PC-9 (cell line): Measurements from ENCODE around the gene TRABD2B. TPM values are rescaled to one million over a fixed set of nuclear protein-coding genes. Genes with fewer than 3 reads are reported as not detected.

Experiments used
- BruUV-seq: library from RNA; stranded (reverse); fragments of 400-500 nt; replicated peaks from 2 replicates; lab custom pipeline; 2021; lab: Mats Ljungman, UMichigan
- CTCF ChIA-PET: fragments of 300-600 bp; sonication (Branson Sonifier 250); formaldehyde crosslinking; loops from one replicate; lab custom pipeline; 2022; ENCODE audit warnings: antibody characterized with exemption; lab: Charles Lee
- POLR2A ChIA-PET: fragments of 300-600 bp; sonication (Branson Sonifier 250); formaldehyde crosslinking; loops from one replicate; lab custom pipeline; 2022; ENCODE audit warnings: antibody characterized with exemption; ENCODE audit not compliant: unreplicated experiment; lab: Charles Lee
- DNase-seq, 2 experiments: peaks; one replicate each; pipeline versions ENCODE4 v3.0.0 to v3.0.0-alpha.2; 2015 to 2022; ENCODE audit warnings: mixed read lengths in 1 of 2
- H2AFZ ChIP-seq: fragments of 200-600 bp; sonication (generic); 2 replicates; pipeline ENCODE4 v1.8.1; 2017; ENCODE audit warnings: antibody characterized with exemption
- H3F3A ChIP-seq: fragments of 200-600 bp; sonication (generic); 2 replicates; pipeline ENCODE4 v1.8.1; 2017; ENCODE audit warnings: antibody characterized with exemption, mild to moderate bottlenecking, low read depth; ENCODE audit not compliant: insufficient read depth
- H3K27ac ChIP-seq: fragments of 200-600 bp; sonication (generic); 2 replicates; pipeline ENCODE4 v1.6.1; 2016; ENCODE audit warnings: mixed run types
- H3K27me3 ChIP-seq: fragments of 200-600 bp; sonication (generic); 2 replicates; pipeline ENCODE4 v1.6.1; 2016; ENCODE audit warnings: low read depth, mixed run types; ENCODE audit not compliant: insufficient read depth
- H3K36me3 ChIP-seq: fragments of 200-600 bp; sonication (generic); 2 replicates; pipeline ENCODE4 v1.6.1; 2016; ENCODE audit warnings: low read depth, mixed run types
- H3K4me1 ChIP-seq: fragments of 200-600 bp; sonication (generic); replicated peaks from 2 replicates; pipeline ENCODE4 v1.6.1; 2016; ENCODE audit warnings: mixed run types; ENCODE audit not compliant: insufficient read depth
- H3K4me2 ChIP-seq: fragments of 200-600 bp; sonication (generic); 2 replicates; pipeline ENCODE4 v1.6.1; 2017; ENCODE audit warnings: mixed run types
- H3K4me3 ChIP-seq: fragments of 200-600 bp; sonication (generic); 2 replicates; pipeline ENCODE4 v1.6.1; 2016; ENCODE audit warnings: mixed run types
- H3K79me2 ChIP-seq: fragments of 200-600 bp; sonication (generic); 2 replicates; pipeline ENCODE4 v1.6.1; 2017; ENCODE audit warnings: low read depth, mixed run types
- H3K9me2 ChIP-seq: fragments of 200-600 bp; sonication (generic); 2 replicates; pipeline ENCODE4 v1.8.1; 2017; ENCODE audit warnings: mild to moderate bottlenecking; ENCODE audit not compliant: insufficient read depth
- H3K9me3 ChIP-seq: fragments of 200-600 bp; sonication (generic); 2 replicates; pipeline ENCODE4 v1.8.1; 2016; ENCODE audit warnings: low read depth; ENCODE audit not compliant: insufficient read depth
- H4K20me1 ChIP-seq: fragments of 200-600 bp; sonication (generic); 2 replicates; pipeline ENCODE4 v1.8.1; 2017; ENCODE audit not compliant: insufficient read depth
- CTCF ChIP-seq: fragments of 200-600 bp; sonication (generic); conservative IDR thresholded peaks from 2 replicates; pipeline ENCODE4 v1.6.1; 2017; ENCODE audit warnings: mixed run types, antibody characterized with exemption, mild to moderate bottlenecking, moderate library complexity
- EZH2 ChIP-seq: fragments of 200-600 bp; sonication (generic); IDR thresholded peaks from 2 replicates; pipeline ENCODE4 v1.8.0; 2017; ENCODE audit warnings: antibody characterized with exemption, low read depth
- intact Hi-C: fragments of 100-400 bp; cut with micrococcal nuclease; formaldehyde crosslinking; loops from one replicate; pipeline ENCODE4 v1.10.0; 2022; ENCODE audit not compliant: unreplicated experiment
- total RNA-seq: library from RNA; stranded (reverse); gene quantifications from 2 replicates; pipeline ENCODE4 v1.2.3, GENCODE V29; 2021

Gene TRABD2B
- total RNA-seq, 1 experiment from 2014 or later: not detected

GRCh38 chr1:47751996-47752451, 245.2 kb downstream of the TRABD2B start:
- intact Hi-C loops: no loop called here
- no peaks in the 10 kb centered on the region for H3K9me2 ChIP-seq
- no peak overlapping the region for H2AFZ ChIP-seq
- no peak for DNase-seq
- no peaks in the 10 kb centered on the region for H3K4me1 ChIP-seq
- POLR2A ChIA-PET: no interaction called here
- H4K20me1 ChIP-seq: no peaks in the 10 kb centered on the region
- no peaks in the 10 kb centered on the region for H3K27me3 ChIP-seq
- H3K79me2 ChIP-seq: no peaks in the 10 kb centered on the region
- BruUV-seq: no TSS peak
- CTCF ChIA-PET: no interaction called here
- H3K9me3 ChIP-seq: no peaks in the 10 kb centered on the region
- no peak overlapping the region for H3K4me2 ChIP-seq
- no peaks in the 10 kb centered on the region for H3K36me3 ChIP-seq
- no peak overlapping the region for H3K4me3 ChIP-seq
- no peaks in the 10 kb centered on the region for H3F3A ChIP-seq
- no peak for TF ChIP-seq EZH2
- no peak for TF ChIP-seq CTCF
- H3K27ac ChIP-seq: no peak overlapping the region

DNA sequence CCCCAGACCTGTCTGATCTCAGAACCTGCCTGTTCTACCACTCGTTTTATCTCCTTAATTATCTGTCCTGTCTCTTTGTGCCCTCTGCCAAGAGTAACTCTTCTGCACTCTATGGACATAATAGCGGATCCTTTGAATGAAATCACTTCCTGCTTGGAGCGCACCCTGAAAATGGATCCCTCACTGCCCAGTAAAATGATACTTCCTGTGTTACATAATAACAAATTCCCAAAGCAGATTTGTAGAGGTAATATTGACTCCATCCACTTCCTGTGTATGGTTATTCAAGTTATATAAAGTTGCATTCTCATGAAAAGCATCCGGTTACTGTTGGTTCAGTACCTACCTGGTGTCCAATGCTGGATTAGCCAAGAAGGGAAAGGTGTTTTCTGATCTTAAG, 246.0 kb downstream of the TRABD2B start:
- intact Hi-C loops: no loop called here
- no peaks in the 10 kb centered on the region for H3K27me3 ChIP-seq
- H3K9me2 ChIP-seq: no peaks in the 10 kb centered on the region
- TF ChIP-seq CTCF (no peak), EZH2 (no peak)
- DNase-seq: no peak
- H2AFZ ChIP-seq: no peak overlapping the region
- no peaks in the 10 kb centered on the region for H3K9me3 ChIP-seq
- no peak overlapping the region for H3K4me2 ChIP-seq
- no peaks in the 10 kb centered on the region for H3K36me3 ChIP-seq
- ChIA-PET CTCF (no interaction called here), POLR2A (no interaction called here)
- no peaks in the 10 kb centered on the region for H4K20me1 ChIP-seq
- H3K4me3 ChIP-seq: no peak overlapping the region
- no peaks in the 10 kb centered on the region for H3K79me2 ChIP-seq
- no peak overlapping the region for H3K27ac ChIP-seq
- no peaks in the 10 kb centered on the region for H3K4me1 ChIP-seq
- H3F3A ChIP-seq: no peaks in the 10 kb centered on the region
- no TSS peak for BruUV-seq

DNA sequence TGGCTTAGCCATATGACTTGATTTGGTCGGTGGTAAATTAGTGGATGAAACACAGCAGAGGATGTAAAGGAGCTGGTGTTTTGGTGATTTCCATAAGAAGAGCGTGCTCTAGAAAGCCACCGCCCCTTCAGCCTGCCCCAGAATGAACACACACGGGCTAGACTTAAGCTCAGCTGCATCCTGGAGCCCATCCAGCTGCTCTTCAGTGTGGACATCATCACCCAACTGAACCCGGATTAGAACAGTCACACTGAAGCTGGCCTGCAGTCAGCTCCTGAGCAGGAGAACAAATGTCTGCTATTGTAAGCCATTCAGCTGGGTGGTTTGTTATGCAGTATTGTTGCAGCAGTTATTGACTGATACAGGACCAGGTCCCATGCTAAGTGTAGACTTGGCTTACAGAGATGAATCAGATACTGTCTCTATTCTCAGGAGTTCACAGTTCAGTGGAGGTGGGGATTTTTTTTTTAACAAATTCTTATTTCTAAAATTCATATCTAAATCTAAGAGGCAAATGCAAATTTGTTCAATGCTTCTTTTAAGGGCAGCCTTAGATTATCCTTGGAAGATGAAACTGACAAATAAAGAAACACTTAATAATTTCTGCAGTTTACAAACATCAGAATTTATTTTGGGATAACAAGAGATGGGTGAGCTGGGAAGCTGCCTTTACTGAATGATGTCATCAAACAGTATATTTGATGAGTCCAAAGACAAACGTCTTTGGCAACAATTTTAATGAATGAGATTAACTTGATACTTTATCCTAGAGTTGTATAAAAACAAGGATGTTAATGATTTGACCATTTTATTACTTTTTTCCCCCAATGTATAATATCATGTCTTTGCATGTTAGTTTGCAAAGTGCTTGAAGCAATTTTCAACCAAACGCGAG, 251.2 kb downstream of the TRABD2B start:
- no peaks in the 10 kb centered on the region for H3K79me2 ChIP-seq
- H3K36me3 ChIP-seq: no peaks in the 10 kb centered on the region
- ChIA-PET POLR2A (no interaction called here), CTCF (interaction anchor here (0.7 kb wide), 1 partner anchor 147 kb away, joined by 4 read pairs; no protein-coding TSS in a partner anchor)
- H2AFZ ChIP-seq: no peak overlapping the region
- no peak overlapping the region for H3K27ac ChIP-seq
- no peaks in the 10 kb centered on the region for H3K9me2 ChIP-seq
- H3K9me3 ChIP-seq: no peaks in the 10 kb centered on the region
- H3F3A ChIP-seq: no peaks in the 10 kb centered on the region
- H3K4me2 ChIP-seq: no peak overlapping the region
- no peaks in the 10 kb centered on the region for H3K4me1 ChIP-seq
- no TSS peak for BruUV-seq
- intact Hi-C loops: no loop called here
- H3K4me3 ChIP-seq: no peak overlapping the region
- H4K20me1 ChIP-seq: no peaks in the 10 kb centered on the region
- no peak for DNase-seq
- H3K27me3 ChIP-seq: 0 out of 2 replicates have a peak, but pooled peaks cover 2% of the 10 kb centered on the region
- TF ChIP-seq CTCF: no peak
- TF ChIP-seq EZH2: no peak
